Keratinocyte (primary cell): ENCODE data around the gene JMJD1C. TPM values are rescaled to one million over a fixed set of nuclear protein-coding genes. Genes with fewer than 3 reads are reported as not detected.

ENCODE experiments used
- DNase-seq: peaks from one replicate; pipeline ENCODE4 v3.0.0-alpha.2; 2011; ENCODE audit warnings: low read depth, missing footprints, low spot score
- FAIRE-seq: peaks from 2 replicates; lab custom pipeline; 2011; peaks lifted over from hg19 to GRCh38; lab: Jason Lieb, UNC
- H2AFZ ChIP-seq: 2 replicates; pipeline ENCODE4 v1.6.0; 2012; ENCODE audit warnings: low read length, control low read depth, inconsistent platforms; ENCODE audit not compliant: control insufficient read depth
- H3K27ac ChIP-seq: 2 replicates; pipeline ENCODE4 v1.5.1; 2011; ENCODE audit warnings: low read length; ENCODE audit not compliant: control insufficient read depth, insufficient read depth
- H3K27me3 ChIP-seq: 3 replicates; pipeline ENCODE4 v1.6.0; 2011; ENCODE audit warnings: low read length; ENCODE audit not compliant: control insufficient read depth, insufficient read depth; ENCODE audit errors: extremely low read depth
- H3K36me3 ChIP-seq, 2 experiments: 2 replicates in 1 of 2; 3 replicates in 1 of 2; pipeline ENCODE4 v1.5.1; 2011; ENCODE audit warnings: low read length in 2 of 2, mild to moderate bottlenecking in 1 of 2; ENCODE audit not compliant: control insufficient read depth in 2 of 2, insufficient read depth in 2 of 2; ENCODE audit errors: extremely low read depth in 1 of 2
- H3K4me1 ChIP-seq: 3 replicates; pipeline ENCODE4 v1.5.1; 2011; ENCODE audit warnings: low read length; ENCODE audit not compliant: control insufficient read depth, insufficient read depth; ENCODE audit errors: extremely low read depth
- H3K4me2 ChIP-seq: 3 replicates; pipeline ENCODE4 v1.6.0; 2011; ENCODE audit warnings: low read depth, low read length; ENCODE audit not compliant: control insufficient read depth, insufficient read depth; ENCODE audit errors: extremely low read depth
- H3K4me3 ChIP-seq, 3 experiments: fragments of 200-600 bp in 1 of 3; sonication (generic) in 1 of 3; 2 replicates in 2 of 3; 3 replicates in 1 of 3; pipeline ENCODE4 v1.5.1; 2011 to 2016; ENCODE audit warnings: low read length in 3 of 3, mild to moderate bottlenecking in 3 of 3, control low read depth in 2 of 3, inconsistent platforms in 1 of 3, low read depth in 1 of 3, mixed read lengths in 1 of 3, mixed run types in 1 of 3, moderate library complexity in 1 of 3; ENCODE audit not compliant: control insufficient read depth in 2 of 3, insufficient read depth in 2 of 3; ENCODE audit errors: extremely low read depth in 1 of 3
- H3K79me2 ChIP-seq: 2 replicates; pipeline ENCODE4 v1.6.0; 2012; ENCODE audit warnings: low read length; ENCODE audit not compliant: control insufficient read depth, insufficient read depth
- H3K9ac ChIP-seq: 3 replicates; pipeline ENCODE4 v1.6.0; 2011; ENCODE audit warnings: low read length; ENCODE audit not compliant: control insufficient read depth, insufficient read depth; ENCODE audit errors: extremely low read depth
- H3K9me1 ChIP-seq: 3 replicates; pipeline ENCODE4 v1.6.0; 2011; ENCODE audit warnings: low read length; ENCODE audit not compliant: control insufficient read depth, insufficient read depth; ENCODE audit errors: extremely low read depth
- H3K9me3 ChIP-seq: 2 replicates; pipeline ENCODE4 v1.5.1; 2012; ENCODE audit warnings: low read depth, low read length; ENCODE audit not compliant: control insufficient read depth
- H4K20me1 ChIP-seq: 3 replicates; pipeline ENCODE4 v1.6.0; 2011; ENCODE audit warnings: low read length; ENCODE audit not compliant: control insufficient read depth, insufficient read depth; ENCODE audit errors: extremely low read depth
- EZH2 ChIP-seq: IDR thresholded peaks from one replicate; pipeline ENCODE4 v1.6.1; 2012; ENCODE audit warnings: inconsistent platforms, mild to moderate bottlenecking, low read length, moderate library complexity
- dilution Hi-C: fragments of 300-500 bp; cut with MboI; formaldehyde crosslinking; loops from one replicate; pipeline ENCODE4 v1.7.0; 2020; ENCODE audit warnings: low sequenced_read_pairs; ENCODE audit not compliant: extremely low pct_ligation_motif_present
- polyA plus RNA-seq, 5 experiments: library from polyadenylated mRNA; depleted of rRNA in 3 of 5; stranded (reverse) in 3 of 5; stranded (forward) in 1 of 5; unstranded in 1 of 5; fragments of >200 nt; gene quantifications; 1 replicate in 1 of 5; 2 replicates in 3 of 5; 3 replicates in 1 of 5; pipeline versions ENCODE4 v1.2.1 to v1.2.3, GENCODE V29; 2011 to 2012; ENCODE audit warnings: missing spikeins in 2 of 5, low read depth in 1 of 5, low replicate concordance in 1 of 5
- TF ChIP-seq, protein P1 (sequence below), 3 experiments: IDR thresholded peaks in 1 of 3; conservative IDR thresholded peaks in 1 of 3; optimal IDR thresholded peaks in 1 of 3; 2 replicates in 2 of 3; 3 replicates in 1 of 3; pipeline versions ENCODE3 to v1.5.1; 2011; ENCODE audit warnings: low read length in 3 of 3, mild to moderate bottlenecking in 3 of 3, moderate library complexity in 2 of 3, control low read depth in 1 of 3, inconsistent platforms in 1 of 3; ENCODE audit not compliant: insufficient read depth in 2 of 3; ENCODE audit errors: extremely low read depth in 1 of 3

Gene JMJD1C
- polyA plus RNA-seq, 1 donor (not counting 4 experiments of a cell fraction or from before 2014, with no cell fraction given), result 38.2 TPM

DNA sequence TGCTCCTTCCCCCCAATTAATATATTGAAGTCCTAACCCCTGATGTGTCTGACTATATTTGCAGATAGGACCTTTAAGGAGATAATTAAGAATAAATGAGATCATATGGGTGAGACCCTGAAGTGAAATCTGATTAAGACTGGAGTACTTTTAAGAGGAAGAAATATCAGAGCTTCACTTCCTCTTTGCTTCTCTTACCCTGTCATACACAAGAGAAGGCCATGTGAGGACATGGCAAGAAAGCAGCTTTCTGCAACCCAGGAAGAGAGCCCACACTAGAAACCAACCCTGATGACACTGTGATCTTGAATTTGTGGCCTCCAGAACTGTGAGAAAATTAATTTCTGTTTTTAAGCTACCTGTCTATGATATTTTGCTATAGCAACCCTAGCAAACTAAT lies 44.2 kb downstream of the JMJD1C start:
- Histone ChIP-seq H3K79me2 (peaks cover 83% of the 10 kb centered on the region), H3K27me3 (no peaks in the 10 kb centered on the region), H3K9ac (no peak overlapping the region), H3K4me3 (no peak overlapping the region), H3K9me3 (no peaks in the 10 kb centered on the region), H3K27ac (no peak overlapping the region), H2AFZ (no peak overlapping the region), H3K4me2 (no peak overlapping the region), H4K20me1 (no peaks in the 10 kb centered on the region), H3K9me1 (peaks cover 3% of the 10 kb centered on the region), H3K36me3 (no peaks in the 10 kb centered on the region), H3K4me1 (no peaks in the 10 kb centered on the region)
- TF ChIP-seq, protein P1, sequence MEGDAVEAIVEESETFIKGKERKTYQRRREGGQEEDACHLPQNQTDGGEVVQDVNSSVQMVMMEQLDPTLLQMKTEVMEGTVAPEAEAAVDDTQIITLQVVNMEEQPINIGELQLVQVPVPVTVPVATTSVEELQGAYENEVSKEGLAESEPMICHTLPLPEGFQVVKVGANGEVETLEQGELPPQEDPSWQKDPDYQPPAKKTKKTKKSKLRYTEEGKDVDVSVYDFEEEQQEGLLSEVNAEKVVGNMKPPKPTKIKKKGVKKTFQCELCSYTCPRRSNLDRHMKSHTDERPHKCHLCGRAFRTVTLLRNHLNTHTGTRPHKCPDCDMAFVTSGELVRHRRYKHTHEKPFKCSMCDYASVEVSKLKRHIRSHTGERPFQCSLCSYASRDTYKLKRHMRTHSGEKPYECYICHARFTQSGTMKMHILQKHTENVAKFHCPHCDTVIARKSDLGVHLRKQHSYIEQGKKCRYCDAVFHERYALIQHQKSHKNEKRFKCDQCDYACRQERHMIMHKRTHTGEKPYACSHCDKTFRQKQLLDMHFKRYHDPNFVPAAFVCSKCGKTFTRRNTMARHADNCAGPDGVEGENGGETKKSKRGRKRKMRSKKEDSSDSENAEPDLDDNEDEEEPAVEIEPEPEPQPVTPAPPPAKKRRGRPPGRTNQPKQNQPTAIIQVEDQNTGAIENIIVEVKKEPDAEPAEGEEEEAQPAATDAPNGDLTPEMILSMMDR (optimal IDR thresholded peaks at IDR 0.05 in 1 of 3, IDR thresholded peaks at IDR 0.05 in 1 of 3, conservative IDR thresholded peaks at IDR 0.05 in 1 of 3; ENCODE audit: extremely low read depth in 1 of 3, insufficient read depth in 2 of 3, low read length in 3 of 3), result no peak
- no peak for TF ChIP-seq EZH2
- dilution Hi-C loops, result no loop called here
- no peak for DNase-seq
- FAIRE-seq, result no peak

DNA sequence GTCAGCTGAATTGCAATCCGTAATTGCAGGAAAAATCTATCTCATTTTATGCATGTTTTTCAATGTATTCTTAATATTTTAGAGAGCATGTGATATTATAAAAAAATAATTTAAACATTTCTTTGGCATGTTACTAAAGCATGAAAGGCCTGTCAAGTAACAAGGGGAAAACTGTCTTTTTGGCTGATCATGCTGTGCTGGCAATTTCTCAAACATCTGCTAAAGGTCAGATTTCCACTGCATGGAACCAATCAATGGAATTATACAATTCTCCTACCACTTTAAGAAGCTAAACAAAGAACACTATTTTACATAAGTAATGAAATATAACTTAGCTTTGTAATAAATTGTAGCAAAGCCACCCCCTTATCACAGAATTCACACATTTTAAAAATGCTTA lies 49.4 kb downstream of the JMJD1C start:
- TF ChIP-seq, protein P1 (optimal IDR thresholded peaks at IDR 0.05 in 1 of 3, IDR thresholded peaks at IDR 0.05 in 1 of 3, conservative IDR thresholded peaks at IDR 0.05 in 1 of 3; ENCODE audit: extremely low read depth in 1 of 3, insufficient read depth in 2 of 3, low read length in 3 of 3), result no peak
- no peak for TF ChIP-seq EZH2
- Histone ChIP-seq H3K36me3 (no peaks in the 10 kb centered on the region), H4K20me1 (no peaks in the 10 kb centered on the region), H3K4me3 (no peak overlapping the region), H3K9ac (no peak overlapping the region), H3K9me3 (no peaks in the 10 kb centered on the region), H3K27me3 (no peaks in the 10 kb centered on the region), H3K4me2 (no peak overlapping the region), H3K9me1 (no peaks in the 10 kb centered on the region), H3K4me1 (peaks cover 3% of the 10 kb centered on the region), H3K79me2 (peaks cover 75% of the 10 kb centered on the region), H3K27ac (no peak overlapping the region), H2AFZ (no peak overlapping the region)
- dilution Hi-C loops, result no loop called here
- FAIRE-seq, result no peak
- DNase-seq, result no peak
